ENCODE data around the gene PDCD10. TPM values are rescaled to one million over a fixed set of nuclear protein-coding genes. Genes with fewer than 3 reads are reported as not detected.

PDCD10 gene
- total RNA-seq, 1 donor from 2014 or later = 117 TPM

DNA sequence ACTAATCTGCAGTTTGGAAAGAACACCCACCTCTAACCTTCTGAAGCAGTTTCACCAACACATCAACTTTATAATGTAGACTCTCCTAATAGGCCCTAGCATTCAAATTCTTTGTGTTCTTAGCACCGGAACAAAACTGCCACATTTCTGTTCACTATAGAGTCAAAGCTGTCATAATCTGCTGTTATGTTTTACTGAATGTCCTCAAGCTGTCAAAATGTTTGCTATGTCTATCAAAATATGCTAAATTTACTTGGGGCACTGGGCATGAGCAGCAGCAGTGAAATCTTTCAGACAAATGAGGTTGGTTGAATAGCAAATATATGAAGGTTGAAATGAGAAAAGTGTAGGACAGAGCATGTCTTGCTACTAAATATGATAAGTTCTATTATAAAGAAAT is 82.9 kb downstream of the PDCD10 start:
- Histone ChIP-seq H3K9ac (no peak overlapping the region), H3K27ac (no peak overlapping the region), H3K4me2 (no peak overlapping the region), H3K79me2 (ENCODE audit: low read depth) (no peaks in the 10 kb centered on the region), H3K36me3 (no peaks in the 10 kb centered on the region), H3K9me3 (ENCODE audit: low read depth) (no peaks in the 10 kb centered on the region), H3K27me3 (no peaks in the 10 kb centered on the region), H3K4me3 (no peak overlapping the region), H3F3A (ENCODE audit: low read depth) (no peaks in the 10 kb centered on the region), H3K4me1 (peaks cover 13% of the 10 kb centered on the region), H2AFZ (replicated peaks) (no peak overlapping the region), H4K20me1 (ENCODE audit: low read depth) (no peaks in the 10 kb centered on the region)
- TF ChIP-seq EZH2 (IDR thresholded peaks at IDR 0.05) (no peak), EZH2phosphoT487 (IDR thresholded peaks at IDR 0.05) (no peak)
- TF ChIP-seq, protein P1, sequence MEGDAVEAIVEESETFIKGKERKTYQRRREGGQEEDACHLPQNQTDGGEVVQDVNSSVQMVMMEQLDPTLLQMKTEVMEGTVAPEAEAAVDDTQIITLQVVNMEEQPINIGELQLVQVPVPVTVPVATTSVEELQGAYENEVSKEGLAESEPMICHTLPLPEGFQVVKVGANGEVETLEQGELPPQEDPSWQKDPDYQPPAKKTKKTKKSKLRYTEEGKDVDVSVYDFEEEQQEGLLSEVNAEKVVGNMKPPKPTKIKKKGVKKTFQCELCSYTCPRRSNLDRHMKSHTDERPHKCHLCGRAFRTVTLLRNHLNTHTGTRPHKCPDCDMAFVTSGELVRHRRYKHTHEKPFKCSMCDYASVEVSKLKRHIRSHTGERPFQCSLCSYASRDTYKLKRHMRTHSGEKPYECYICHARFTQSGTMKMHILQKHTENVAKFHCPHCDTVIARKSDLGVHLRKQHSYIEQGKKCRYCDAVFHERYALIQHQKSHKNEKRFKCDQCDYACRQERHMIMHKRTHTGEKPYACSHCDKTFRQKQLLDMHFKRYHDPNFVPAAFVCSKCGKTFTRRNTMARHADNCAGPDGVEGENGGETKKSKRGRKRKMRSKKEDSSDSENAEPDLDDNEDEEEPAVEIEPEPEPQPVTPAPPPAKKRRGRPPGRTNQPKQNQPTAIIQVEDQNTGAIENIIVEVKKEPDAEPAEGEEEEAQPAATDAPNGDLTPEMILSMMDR (IDR thresholded peaks at IDR 0.05) = no peak
- H3K9me3 Mint-ChIP-seq = no peaks in the 10 kb centered on the region
- no peak for DNase-seq (ENCODE audit: low spot score)
- H3K36me3 Mint-ChIP-seq = peaks cover 17% of the 10 kb centered on the region
- H3K4me1 Mint-ChIP-seq = peaks cover 32% of the 10 kb centered on the region
- H3K27ac Mint-ChIP-seq = no peak overlapping the region
- no peaks in the 10 kb centered on the region for H3K27me3 Mint-ChIP-seq (ENCODE audit: insufficient read depth, low read depth)
- H3K4me3 Mint-ChIP-seq = no peak overlapping the region

- no peaks in the 10 kb centered on the region for H3K27me3 ChIP-seq
- Mint-ChIP-seq H3K4me3 (no peak overlapping the region), H3K9me3 (peaks cover 4% of the 10 kb centered on the region), H3K27me3 (ENCODE audit: insufficient read depth, low read depth) (no peaks in the 10 kb centered on the region), H3K27ac (no peak overlapping the region), H3K36me3 (peaks cover 20% of the 10 kb centered on the region), H3K4me1 (peaks cover 26% of the 10 kb centered on the region)
- H3K36me3 ChIP-seq = no peaks in the 10 kb centered on the region
- H3K4me1 ChIP-seq = peaks cover 13% of the 10 kb centered on the region
- no peaks in the 10 kb centered on the region for H3K79me2 ChIP-seq (ENCODE audit: low read depth)
- no peaks in the 10 kb centered on the region for H3K9me3 ChIP-seq (ENCODE audit: low read depth)
- H3K4me3 ChIP-seq = no peak overlapping the region
- H3K9ac ChIP-seq = no peak overlapping the region
- no peak overlapping the region for H3K4me2 ChIP-seq
- H3K27ac ChIP-seq = no peak overlapping the region
- H4K20me1 ChIP-seq (ENCODE audit: low read depth) = no peaks in the 10 kb centered on the region
- H2AFZ ChIP-seq (replicated peaks) = no peak overlapping the region
- H3F3A ChIP-seq (ENCODE audit: low read depth) = no peaks in the 10 kb centered on the region
- no peak for DNase-seq (ENCODE audit: low spot score)
- TF ChIP-seq EZH2 (IDR thresholded peaks at IDR 0.05) (no peak), EZH2phosphoT487 (IDR thresholded peaks at IDR 0.05) (no peak)
- TF ChIP-seq, protein P1 (IDR thresholded peaks at IDR 0.05) = no peak
Observed at GRCh38 chr3:167650459-167650858, 84.2 kb downstream of the PDCD10 start.

- Histone ChIP-seq H3K4me2 (no peak overlapping the region), H3K9ac (no peak overlapping the region), H3K79me2 (ENCODE audit: low read depth) (no peaks in the 10 kb centered on the region), H3K36me3 (no peaks in the 10 kb centered on the region), H3K9me3 (ENCODE audit: low read depth) (no peaks in the 10 kb centered on the region), H3K4me3 (no peak overlapping the region), H4K20me1 (ENCODE audit: low read depth) (no peaks in the 10 kb centered on the region), H3K27ac (no peak overlapping the region), H3K4me1 (peaks cover 13% of the 10 kb centered on the region), H3K27me3 (no peaks in the 10 kb centered on the region), H3F3A (ENCODE audit: low read depth) (no peaks in the 10 kb centered on the region), H2AFZ (replicated peaks) (no peak overlapping the region)
- H3K9me3 Mint-ChIP-seq = peaks cover 5% of the 10 kb centered on the region
- no peak for TF ChIP-seq EZH2 (IDR thresholded peaks at IDR 0.05)
- TF ChIP-seq EZH2phosphoT487 (IDR thresholded peaks at IDR 0.05) = no peak
- TF ChIP-seq, protein P1 (IDR thresholded peaks at IDR 0.05) = no peak
- no peaks in the 10 kb centered on the region for H3K27me3 Mint-ChIP-seq (ENCODE audit: insufficient read depth, low read depth)
- peaks cover 26% of the 10 kb centered on the region for H3K4me1 Mint-ChIP-seq
- peaks cover 21% of the 10 kb centered on the region for H3K36me3 Mint-ChIP-seq
- no peak for DNase-seq (ENCODE audit: low spot score)
- H3K4me3 Mint-ChIP-seq = no peak overlapping the region
- no peak overlapping the region for H3K27ac Mint-ChIP-seq
Observed at GRCh38 chr3:167649746-167650145, 84.9 kb downstream of the PDCD10 start.

Data from neural progenitor cell (in vitro differentiated cells).